Keratinocyte (primary cell): ENCODE measurements around the gene ARPC4. TPM values are rescaled to one million over a fixed set of nuclear protein-coding genes. Genes with fewer than 3 reads are reported as not detected.
A peak's percentile ranks its signal among the peaks of the same experiment; 100 is the strongest.

Source experiments
- DNase-seq: peaks from one replicate; pipeline ENCODE4 v3.0.0-alpha.2; 2011; ENCODE audit warnings: low read depth, missing footprints, low spot score
- FAIRE-seq: peaks from 2 replicates; lab custom pipeline; 2011; peaks lifted over from hg19 to GRCh38; lab: Jason Lieb, UNC
- H2AFZ ChIP-seq: 2 replicates; pipeline ENCODE4 v1.6.0; 2012; ENCODE audit warnings: low read length, control low read depth, inconsistent platforms; ENCODE audit not compliant: control insufficient read depth
- H3K27ac ChIP-seq: 2 replicates; pipeline ENCODE4 v1.5.1; 2011; ENCODE audit warnings: low read length; ENCODE audit not compliant: control insufficient read depth, insufficient read depth
- H3K27me3 ChIP-seq: 3 replicates; pipeline ENCODE4 v1.6.0; 2011; ENCODE audit warnings: low read length; ENCODE audit not compliant: control insufficient read depth, insufficient read depth; ENCODE audit errors: extremely low read depth
- H3K36me3 ChIP-seq, 2 experiments: 2 replicates in 1 of 2; 3 replicates in 1 of 2; pipeline ENCODE4 v1.5.1; 2011; ENCODE audit warnings: low read length in 2 of 2, mild to moderate bottlenecking in 1 of 2; ENCODE audit not compliant: control insufficient read depth in 2 of 2, insufficient read depth in 2 of 2; ENCODE audit errors: extremely low read depth in 1 of 2
- H3K4me1 ChIP-seq: 3 replicates; pipeline ENCODE4 v1.5.1; 2011; ENCODE audit warnings: low read length; ENCODE audit not compliant: control insufficient read depth, insufficient read depth; ENCODE audit errors: extremely low read depth
- H3K4me2 ChIP-seq: 3 replicates; pipeline ENCODE4 v1.6.0; 2011; ENCODE audit warnings: low read depth, low read length; ENCODE audit not compliant: control insufficient read depth, insufficient read depth; ENCODE audit errors: extremely low read depth
- H3K4me3 ChIP-seq, 3 experiments: fragments of 200-600 bp in 1 of 3; sonication (generic) in 1 of 3; 2 replicates in 2 of 3; 3 replicates in 1 of 3; pipeline ENCODE4 v1.5.1; 2011 to 2016; ENCODE audit warnings: low read length in 3 of 3, mild to moderate bottlenecking in 3 of 3, control low read depth in 2 of 3, inconsistent platforms in 1 of 3, low read depth in 1 of 3, mixed read lengths in 1 of 3, mixed run types in 1 of 3, moderate library complexity in 1 of 3; ENCODE audit not compliant: control insufficient read depth in 2 of 3, insufficient read depth in 2 of 3; ENCODE audit errors: extremely low read depth in 1 of 3
- H3K79me2 ChIP-seq: 2 replicates; pipeline ENCODE4 v1.6.0; 2012; ENCODE audit warnings: low read length; ENCODE audit not compliant: control insufficient read depth, insufficient read depth
- H3K9ac ChIP-seq: 3 replicates; pipeline ENCODE4 v1.6.0; 2011; ENCODE audit warnings: low read length; ENCODE audit not compliant: control insufficient read depth, insufficient read depth; ENCODE audit errors: extremely low read depth
- H3K9me1 ChIP-seq: 3 replicates; pipeline ENCODE4 v1.6.0; 2011; ENCODE audit warnings: low read length; ENCODE audit not compliant: control insufficient read depth, insufficient read depth; ENCODE audit errors: extremely low read depth
- H3K9me3 ChIP-seq: 2 replicates; pipeline ENCODE4 v1.5.1; 2012; ENCODE audit warnings: low read depth, low read length; ENCODE audit not compliant: control insufficient read depth
- H4K20me1 ChIP-seq: 3 replicates; pipeline ENCODE4 v1.6.0; 2011; ENCODE audit warnings: low read length; ENCODE audit not compliant: control insufficient read depth, insufficient read depth; ENCODE audit errors: extremely low read depth
- EZH2 ChIP-seq: IDR thresholded peaks from one replicate; pipeline ENCODE4 v1.6.1; 2012; ENCODE audit warnings: inconsistent platforms, mild to moderate bottlenecking, low read length, moderate library complexity
- dilution Hi-C: fragments of 300-500 bp; cut with MboI; formaldehyde crosslinking; loops from one replicate; pipeline ENCODE4 v1.7.0; 2020; ENCODE audit warnings: low sequenced_read_pairs; ENCODE audit not compliant: extremely low pct_ligation_motif_present
- polyA plus RNA-seq, 5 experiments: library from polyadenylated mRNA; depleted of rRNA in 3 of 5; stranded (reverse) in 3 of 5; stranded (forward) in 1 of 5; unstranded in 1 of 5; fragments of >200 nt; gene quantifications; 1 replicate in 1 of 5; 2 replicates in 3 of 5; 3 replicates in 1 of 5; pipeline versions ENCODE4 v1.2.1 to v1.2.3, GENCODE V29; 2011 to 2012; ENCODE audit warnings: missing spikeins in 2 of 5, low read depth in 1 of 5, low replicate concordance in 1 of 5
- TF ChIP-seq, protein P1 (sequence below), 3 experiments: IDR thresholded peaks in 1 of 3; conservative IDR thresholded peaks in 1 of 3; optimal IDR thresholded peaks in 1 of 3; 2 replicates in 2 of 3; 3 replicates in 1 of 3; pipeline versions ENCODE3 to v1.5.1; 2011; ENCODE audit warnings: low read length in 3 of 3, mild to moderate bottlenecking in 3 of 3, moderate library complexity in 2 of 3, control low read depth in 1 of 3, inconsistent platforms in 1 of 3; ENCODE audit not compliant: insufficient read depth in 2 of 3; ENCODE audit errors: extremely low read depth in 1 of 3

ARPC4 gene
- polyA plus RNA-seq, 1 donor (not counting 4 experiments of a cell fraction or from before 2014, with no cell fraction given): 173 TPM

DNA sequence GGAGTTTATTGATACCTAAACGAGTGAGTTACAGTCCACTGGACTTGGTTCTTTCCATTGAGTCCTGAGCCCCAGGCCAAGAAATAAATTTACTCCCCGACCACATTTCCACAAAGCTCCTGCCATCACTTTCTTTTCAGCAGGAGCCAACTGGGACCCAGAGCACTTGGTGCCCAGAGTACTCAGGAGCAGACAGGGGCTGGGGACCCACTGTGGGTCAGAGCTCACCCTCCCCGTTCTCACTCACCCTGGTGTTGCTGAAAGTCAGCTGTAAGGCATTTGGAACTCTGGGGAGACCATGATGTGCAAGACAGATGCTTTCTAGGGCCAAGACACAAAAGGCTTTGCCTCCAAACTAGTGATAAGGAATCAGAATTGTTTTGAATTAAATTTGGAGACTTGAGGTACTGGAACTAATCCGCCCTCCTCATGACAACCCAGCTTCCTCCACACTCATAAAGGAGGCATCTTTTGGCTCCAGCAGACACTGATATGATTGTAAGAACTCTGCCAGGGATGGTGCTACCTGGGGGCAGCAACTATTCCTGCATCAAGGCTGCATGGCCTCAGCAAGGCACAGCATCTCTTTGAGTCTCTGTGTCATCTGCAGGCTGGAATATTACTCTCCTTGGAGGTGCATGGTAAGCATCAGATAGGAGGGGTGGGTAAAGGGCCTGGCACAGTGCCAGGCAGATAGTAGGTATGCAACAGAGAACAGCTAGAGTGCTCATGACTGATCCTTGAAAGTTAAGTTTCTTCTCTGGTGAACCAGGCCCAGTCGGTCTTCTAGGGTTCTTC is 15.8 kb upstream of the ARPC4 start:
- Histone ChIP-seq H3K9ac (no peak overlapping the region), H3K4me2 (no peak overlapping the region), H3K9me1 (no peaks in the 10 kb centered on the region), H3K9me3 (no peaks in the 10 kb centered on the region), H3K4me3 (no peak overlapping the region), H4K20me1 (no peaks in the 10 kb centered on the region), H3K27ac (no peak overlapping the region), H3K4me1 (peaks cover 3% of the 10 kb centered on the region), H3K79me2 (no peaks in the 10 kb centered on the region), H3K27me3 (no peaks in the 10 kb centered on the region), H2AFZ (no peak overlapping the region), H3K36me3 (peaks cover 7 to 9% of the 10 kb centered on the region in 2 experiments)
- dilution Hi-C loops: no loop called here
- DNase-seq (no peak), FAIRE-seq (no peak)
- TF ChIP-seq, protein P1, sequence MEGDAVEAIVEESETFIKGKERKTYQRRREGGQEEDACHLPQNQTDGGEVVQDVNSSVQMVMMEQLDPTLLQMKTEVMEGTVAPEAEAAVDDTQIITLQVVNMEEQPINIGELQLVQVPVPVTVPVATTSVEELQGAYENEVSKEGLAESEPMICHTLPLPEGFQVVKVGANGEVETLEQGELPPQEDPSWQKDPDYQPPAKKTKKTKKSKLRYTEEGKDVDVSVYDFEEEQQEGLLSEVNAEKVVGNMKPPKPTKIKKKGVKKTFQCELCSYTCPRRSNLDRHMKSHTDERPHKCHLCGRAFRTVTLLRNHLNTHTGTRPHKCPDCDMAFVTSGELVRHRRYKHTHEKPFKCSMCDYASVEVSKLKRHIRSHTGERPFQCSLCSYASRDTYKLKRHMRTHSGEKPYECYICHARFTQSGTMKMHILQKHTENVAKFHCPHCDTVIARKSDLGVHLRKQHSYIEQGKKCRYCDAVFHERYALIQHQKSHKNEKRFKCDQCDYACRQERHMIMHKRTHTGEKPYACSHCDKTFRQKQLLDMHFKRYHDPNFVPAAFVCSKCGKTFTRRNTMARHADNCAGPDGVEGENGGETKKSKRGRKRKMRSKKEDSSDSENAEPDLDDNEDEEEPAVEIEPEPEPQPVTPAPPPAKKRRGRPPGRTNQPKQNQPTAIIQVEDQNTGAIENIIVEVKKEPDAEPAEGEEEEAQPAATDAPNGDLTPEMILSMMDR (optimal IDR thresholded peaks at IDR 0.05 in 1 of 3, IDR thresholded peaks at IDR 0.05 in 1 of 3, conservative IDR thresholded peaks at IDR 0.05 in 1 of 3; ENCODE audit: extremely low read depth in 1 of 3, insufficient read depth in 2 of 3, low read length in 3 of 3): no peak
- TF ChIP-seq EZH2: no peak

DNA sequence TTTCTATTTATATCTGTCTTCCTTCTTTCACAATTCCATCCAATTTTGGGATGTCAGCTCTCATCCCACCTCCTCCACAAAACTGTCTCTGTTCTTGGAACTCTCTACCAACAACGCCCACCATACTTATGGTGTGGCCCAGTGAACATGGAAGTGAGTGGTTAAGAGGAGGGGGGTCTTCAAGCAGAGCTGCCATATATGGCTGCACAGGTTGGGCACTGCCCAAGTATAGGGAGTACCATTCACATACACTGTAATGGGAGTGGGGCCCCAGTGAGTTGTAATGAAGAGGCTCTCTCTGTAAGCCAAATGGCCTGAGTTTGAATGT is 15.2 kb upstream of the ARPC4 start:
- FAIRE-seq (no peak), DNase-seq (no peak)
- Histone ChIP-seq H2AFZ (no peak overlapping the region), H3K4me3 (no peak overlapping the region), H3K79me2 (no peaks in the 10 kb centered on the region), H3K27ac (peak overlapping the region; percentile 36), H3K9me3 (no peaks in the 10 kb centered on the region), H3K9ac (no peak overlapping the region), H3K4me2 (no peak overlapping the region), H3K27me3 (no peaks in the 10 kb centered on the region), H3K36me3 (peaks cover 9 to 10% of the 10 kb centered on the region in 2 experiments), H3K9me1 (no peaks in the 10 kb centered on the region), H4K20me1 (no peaks in the 10 kb centered on the region), H3K4me1 (peaks cover 3% of the 10 kb centered on the region)
- dilution Hi-C loops: no loop called here
- TF ChIP-seq EZH2: no peak
- TF ChIP-seq, protein P1 (optimal IDR thresholded peaks at IDR 0.05 in 1 of 3, IDR thresholded peaks at IDR 0.05 in 1 of 3, conservative IDR thresholded peaks at IDR 0.05 in 1 of 3; ENCODE audit: extremely low read depth in 1 of 3, insufficient read depth in 2 of 3, low read length in 3 of 3): no peak
